Transverse colon (tissue), 4 donors: Measurements from ENCODE around the gene CACNB2. TPM values are rescaled to one million over a fixed set of nuclear protein-coding genes. Genes with fewer than 3 reads are reported as not detected.

Experiments
- DNase-seq: peaks from one replicate; pipeline ENCODE4 v3.0.0-alpha.2; 2019
- H3K27ac ChIP-seq, 4 donors: fragments of 200-600 bp; sonication (generic); 2 replicates each; pipeline ENCODE4 v1.5.1; 2016 to 2018; ENCODE audit warnings: inconsistent platforms in 4 of 4
- H3K27me3 ChIP-seq: fragments of 200-600 bp; sonication (generic); 2 replicates; pipeline ENCODE4 v1.5.1; 2017; ENCODE audit warnings: inconsistent platforms
- H3K36me3 ChIP-seq, 4 donors: fragments of 200-600 bp; sonication (generic); 2 replicates each; pipeline ENCODE4 v1.5.1; 2017 to 2019; ENCODE audit warnings: inconsistent platforms in 4 of 4
- H3K4me1 ChIP-seq, 4 donors: fragments of 200-600 bp; sonication (generic); 2 replicates each; pipeline ENCODE4 v1.5.1; 2017 to 2020; ENCODE audit warnings: inconsistent platforms in 4 of 4
- H3K4me3 ChIP-seq, 4 donors: fragments of 200-600 bp; sonication (generic); 1 replicate in 1 of 4; 2 replicates in 3 of 4; pipeline versions ENCODE4 v1.5.1 to v1.6.1; 2017 to 2019; ENCODE audit warnings: inconsistent platforms in 4 of 4
- H3K9me3 ChIP-seq, 2 donors: fragments of 200-600 bp; sonication (generic); 2 replicates each; pipeline ENCODE4 v1.5.1; 2017 to 2019; ENCODE audit warnings: inconsistent platforms in 2 of 2
- EP300 ChIP-seq: sonication (generic); formaldehyde crosslinking; IDR thresholded peaks from one replicate; pipeline ENCODE4 v1.6.1; 2017; ENCODE audit warnings: antibody characterized with exemption, low read depth
- POLR2A ChIP-seq: fragments of 450-650 bp; IDR thresholded peaks from one replicate; pipeline ENCODE4 v1.6.1; 2016; ENCODE audit warnings: antibody characterized with exemption, mild to moderate bottlenecking, moderate library complexity
- POLR2AphosphoS5 ChIP-seq, 3 donors: sonication (generic); formaldehyde crosslinking; IDR thresholded peaks; one replicate each; pipeline ENCODE4 v1.6.1; 2016; ENCODE audit warnings: antibody characterized with exemption in 3 of 3
- WGBS, 2 donors: methylation state at CpG; one replicate each; pipeline ENCODE4 v1.1.5; 2018; ENCODE audit warnings: low coverage in 1 of 2; 5-methylcytosine and 5-hydroxymethylcytosine counted together
- in situ Hi-C, 4 donors: fragments of 200-750 bp; cut with MboI; loops; one replicate each; pipeline versions ENCODE4 v1.15.0 to v1.15.1; 2017; ENCODE audit warnings: low sequenced_read_pairs in 3 of 4, low pct_ligation_motif_present in 1 of 4, low pct_unique_long_range_greater_than_20kb in 1 of 4
- intact Hi-C: fragments of 100-400 bp; cut with DNase I; formaldehyde crosslinking; loops from one replicate; pipeline ENCODE4 v1.15.1; 2023; ENCODE audit warnings: low total_unique reads
- total RNA-seq, 4 donors: library from RNA; depleted of rRNA; stranded (reverse); fragments of >200 nt; gene quantifications; one replicate each; pipeline ENCODE4 v1.1.0, GENCODE V29; 2016
- TF ChIP-seq, protein P1 (sequence below), 5 experiments: fragments of 200-600 bp in 3 of 5; fragments of 450-650 bp in 2 of 5; sonication (generic) in 3 of 5; IDR thresholded peaks; 1 replicate in 2 of 5; 2 replicates in 3 of 5; pipeline ENCODE4 v1.5.1; 2016 to 2017; ENCODE audit warnings: antibody characterized with exemption in 5 of 5, inconsistent platforms in 3 of 5, mild to moderate bottlenecking in 2 of 5, moderate library complexity in 1 of 5

The CACNB2 gene
- total RNA-seq, 4 donors from 2014 or later: 16.2 to 338 (median 23.7) TPM

DNA sequence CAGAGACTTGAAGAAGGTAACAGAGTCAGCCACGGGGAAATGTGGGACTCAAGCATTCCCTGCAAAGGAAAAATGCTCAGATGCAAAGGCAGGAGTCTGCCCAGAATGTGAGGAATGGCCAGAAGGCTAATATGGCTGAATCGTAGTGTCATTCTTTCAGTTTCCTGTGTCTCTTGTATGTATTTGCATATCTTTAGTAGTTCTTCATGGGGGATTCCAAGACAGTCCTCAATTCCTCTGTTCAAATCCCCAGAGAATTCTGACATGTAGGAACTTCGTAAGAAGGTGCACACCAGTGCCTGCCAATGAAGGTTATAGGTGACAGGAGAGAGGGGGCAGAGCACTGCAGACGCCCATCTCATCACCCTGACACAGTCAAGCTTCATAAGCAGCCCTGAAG is 154.4 kb downstream of the CACNB2 start:
- H3K36me3 ChIP-seq: no peaks in the 10 kb centered on the region
- TF ChIP-seq POLR2AphosphoS5 (IDR thresholded peaks at IDR 0.05) (no peak), POLR2A (no peak)
- 77 to 78% methylated on average over 3 to 4 of the region's 4 CpGs for WGBS, 2 donors
- DNase-seq: no peak
- in situ Hi-C loops (no loop called here), intact Hi-C loops (no loop called here)
- H3K27ac ChIP-seq: no peak overlapping the region
- no peaks in the 10 kb centered on the region for H3K27me3 ChIP-seq
- H3K4me3 ChIP-seq: no peak overlapping the region
- no peaks in the 10 kb centered on the region for H3K4me1 ChIP-seq
- no peaks in the 10 kb centered on the region for H3K9me3 ChIP-seq

DNA sequence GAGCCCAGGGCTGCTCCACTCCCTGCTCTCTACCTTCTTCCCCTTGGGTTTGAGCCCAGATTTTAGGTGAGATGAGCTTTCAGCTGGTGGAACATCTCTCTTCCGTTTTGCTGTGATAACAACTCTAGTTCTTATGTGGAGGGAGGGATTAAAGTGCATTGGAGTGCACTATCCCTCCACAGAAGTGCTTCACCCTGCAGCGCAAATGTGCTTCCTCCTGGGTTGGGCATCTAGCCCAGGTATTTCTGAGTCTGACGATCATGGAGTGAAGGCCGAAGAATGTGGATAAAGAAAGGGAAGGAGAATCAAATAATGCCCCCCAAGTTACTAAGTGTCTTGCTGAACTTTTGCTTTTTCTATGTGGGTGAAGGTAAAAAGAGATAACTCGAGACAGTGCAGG is 157.4 kb downstream of the CACNB2 start:
- Histone ChIP-seq H3K4me3 (no peak overlapping the region), H3K27ac (no peak overlapping the region), H3K4me1 (no peaks in the 10 kb centered on the region), H3K36me3 (no peaks in the 10 kb centered on the region), H3K9me3 (no peaks in the 10 kb centered on the region), H3K27me3 (no peaks in the 10 kb centered on the region)
- WGBS, 2 donors: 80% methylated on average over 2 to 5 of the region's 5 CpGs
- TF ChIP-seq, protein P1, sequence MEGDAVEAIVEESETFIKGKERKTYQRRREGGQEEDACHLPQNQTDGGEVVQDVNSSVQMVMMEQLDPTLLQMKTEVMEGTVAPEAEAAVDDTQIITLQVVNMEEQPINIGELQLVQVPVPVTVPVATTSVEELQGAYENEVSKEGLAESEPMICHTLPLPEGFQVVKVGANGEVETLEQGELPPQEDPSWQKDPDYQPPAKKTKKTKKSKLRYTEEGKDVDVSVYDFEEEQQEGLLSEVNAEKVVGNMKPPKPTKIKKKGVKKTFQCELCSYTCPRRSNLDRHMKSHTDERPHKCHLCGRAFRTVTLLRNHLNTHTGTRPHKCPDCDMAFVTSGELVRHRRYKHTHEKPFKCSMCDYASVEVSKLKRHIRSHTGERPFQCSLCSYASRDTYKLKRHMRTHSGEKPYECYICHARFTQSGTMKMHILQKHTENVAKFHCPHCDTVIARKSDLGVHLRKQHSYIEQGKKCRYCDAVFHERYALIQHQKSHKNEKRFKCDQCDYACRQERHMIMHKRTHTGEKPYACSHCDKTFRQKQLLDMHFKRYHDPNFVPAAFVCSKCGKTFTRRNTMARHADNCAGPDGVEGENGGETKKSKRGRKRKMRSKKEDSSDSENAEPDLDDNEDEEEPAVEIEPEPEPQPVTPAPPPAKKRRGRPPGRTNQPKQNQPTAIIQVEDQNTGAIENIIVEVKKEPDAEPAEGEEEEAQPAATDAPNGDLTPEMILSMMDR (IDR thresholded peaks at IDR 0.05): no peak
- TF ChIP-seq EP300 (no peak), POLR2AphosphoS5 (IDR thresholded peaks at IDR 0.05) (no peak), POLR2A (no peak)
- DNase-seq: no peak
- intact Hi-C loops: no loop called here
- in situ Hi-C loops: no loop called here

DNA sequence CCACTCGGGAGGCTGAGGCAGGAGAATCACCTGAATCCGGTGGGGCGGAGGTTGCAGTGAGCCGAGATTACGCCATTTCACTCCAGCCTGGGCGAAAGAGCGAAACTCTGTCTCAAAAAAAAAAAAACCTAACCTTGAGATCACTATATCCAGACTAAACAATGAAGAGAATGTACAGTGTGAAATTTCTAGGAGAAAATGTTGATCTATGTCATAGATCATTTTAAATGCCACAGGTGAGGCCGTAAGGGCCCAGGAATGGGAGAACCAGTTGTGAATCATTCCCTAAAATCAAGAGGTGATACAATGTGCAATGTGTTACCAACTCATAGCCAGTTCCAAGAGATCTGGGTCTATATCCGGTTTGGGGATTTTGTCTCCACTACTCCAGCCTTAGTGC is 158.0 kb downstream of the CACNB2 start:
- TF ChIP-seq POLR2A (no peak), EP300 (no peak), POLR2AphosphoS5 (IDR thresholded peaks at IDR 0.05) (no peak)
- TF ChIP-seq, protein P1 (IDR thresholded peaks at IDR 0.05): no peak
- WGBS, 2 donors: 91 to 100% methylated on average over 1 to 9 of the region's 9 CpGs
- no peak overlapping the region for H3K4me3 ChIP-seq

DNA sequence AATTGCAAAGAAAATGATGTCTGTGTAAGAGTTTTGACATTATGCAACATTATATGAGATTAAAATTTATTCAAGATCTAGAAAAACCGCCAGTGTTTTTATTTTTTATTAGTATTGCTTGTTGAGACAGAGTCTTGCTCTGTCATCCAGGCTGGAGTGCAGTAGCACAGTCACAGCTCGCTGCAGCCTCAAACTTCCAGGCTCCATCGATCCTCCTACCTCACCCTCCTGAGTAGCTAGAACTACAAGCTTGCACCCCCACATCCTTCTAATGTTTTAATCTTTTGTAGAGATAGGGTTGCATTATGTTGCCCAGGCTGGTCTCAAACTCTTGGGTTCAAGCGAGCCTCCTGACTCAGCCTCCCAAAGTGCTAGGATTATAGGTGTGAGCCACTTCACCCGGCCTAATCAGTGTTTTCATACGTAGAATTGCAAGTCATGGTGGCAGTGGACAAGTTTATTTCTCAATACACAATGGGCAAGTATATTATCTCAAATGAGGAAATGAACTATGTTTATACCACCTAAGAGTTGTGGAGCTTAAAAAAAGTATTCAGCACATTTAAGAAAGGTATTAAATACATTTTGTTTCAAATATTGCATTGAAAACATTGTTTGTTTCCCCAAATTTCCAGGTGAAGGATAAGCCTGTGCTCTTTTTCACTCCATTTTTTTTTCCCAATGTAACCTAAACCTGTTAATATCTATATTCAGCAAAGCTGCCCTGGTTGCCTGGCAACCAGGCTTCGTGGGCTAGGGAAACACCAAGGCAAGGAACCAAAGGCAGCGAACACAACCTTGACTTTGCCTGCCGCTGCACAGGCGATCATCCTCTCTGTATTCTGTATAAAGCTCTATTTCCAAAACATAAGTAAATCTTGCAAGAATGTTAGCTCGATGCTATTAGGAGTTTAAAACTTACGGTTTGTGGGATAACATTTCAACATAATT is 163.9 kb downstream of the CACNB2 start:
- WGBS, 2 donors: 67 to 74% methylated on average over 9 to 12 of the region's 12 CpGs
- in situ Hi-C loops: no loop called here
- Histone ChIP-seq H3K4me3 (no peak overlapping the region), H3K36me3 (no peaks in the 10 kb centered on the region), H3K9me3 (no peaks in the 10 kb centered on the region), H3K4me1 (no peaks in the 10 kb centered on the region), H3K27me3 (no peaks in the 10 kb centered on the region), H3K27ac (no peak overlapping the region)
- DNase-seq: no peak
- TF ChIP-seq POLR2A (no peak), EP300 (no peak), POLR2AphosphoS5 (IDR thresholded peaks at IDR 0.05) (no peak)
- TF ChIP-seq, protein P1 (IDR thresholded peaks at IDR 0.05): no peak
- intact Hi-C loops: no loop called here

More for the DNA sequence above, 158.0 kb downstream of the CACNB2 start:
- Histone ChIP-seq H3K36me3 (no peaks in the 10 kb centered on the region), H3K4me1 (no peaks in the 10 kb centered on the region), H3K9me3 (no peaks in the 10 kb centered on the region), H3K27me3 (no peaks in the 10 kb centered on the region), H3K27ac (no peak overlapping the region)
- no peak for DNase-seq
- in situ Hi-C loops: no loop called here
- intact Hi-C loops: no loop called here
